ENCODE data around the gene CETP.
A peak's percentile ranks its signal among the peaks of the same experiment; 100 is the strongest.
"Not testable (repeated sequence)": the region's sequence is repeated elsewhere in the genome, so short reads cannot be mapped to it uniquely, and the experiment has no call there.

Gene CETP

GRCh38 chr16:56983211-56983751, 21.5 kb downstream of the CETP start:
- DNase-seq, result no peak

DNA sequence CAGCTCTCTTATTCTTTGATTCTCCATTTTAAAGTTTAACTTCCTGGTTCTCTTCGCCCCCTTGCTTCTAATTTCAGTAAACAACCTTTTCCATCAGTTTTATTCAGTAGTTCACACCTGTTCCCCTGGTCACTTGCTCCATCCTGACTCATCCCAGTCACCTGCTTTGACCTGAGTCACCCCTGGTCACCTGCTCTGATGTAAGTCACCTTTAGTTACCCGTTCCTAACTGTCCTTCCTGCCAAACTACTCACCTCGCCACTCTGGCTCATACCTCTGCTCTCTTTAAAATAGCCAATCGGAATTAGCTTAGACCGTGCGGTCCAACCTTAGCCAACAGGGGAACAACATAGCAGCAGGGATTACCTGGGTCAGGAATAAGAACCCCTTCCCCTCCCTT, 22.9 kb downstream of the CETP start:
- DNase-seq, result no peak

- peak; percentile 66 for DNase-seq
These were observed 23.7 kb downstream of the CETP start for GRCh38 chr16:56985288-56985961.

DNA sequence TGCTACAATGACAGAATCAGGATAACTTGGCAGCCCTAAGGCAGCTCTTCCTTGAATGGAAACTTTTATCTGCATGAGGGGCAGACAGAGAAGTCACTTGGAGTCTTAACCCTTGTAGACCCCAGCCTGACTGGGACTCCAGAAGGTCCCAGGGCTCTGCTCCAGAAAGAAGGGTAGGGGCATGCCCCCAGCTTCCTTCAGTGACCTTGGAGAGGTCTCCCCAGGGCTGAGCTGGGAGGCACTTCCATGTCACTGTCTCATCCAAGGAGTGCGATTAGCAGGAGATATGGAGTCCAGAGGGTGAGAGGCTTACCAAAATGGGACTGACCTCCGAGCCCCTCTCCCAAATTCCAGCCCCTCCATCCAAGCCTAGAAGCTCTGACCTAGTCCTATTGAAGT, 24.2 kb downstream of the CETP start:
- DNase-seq, result no peak

DNA sequence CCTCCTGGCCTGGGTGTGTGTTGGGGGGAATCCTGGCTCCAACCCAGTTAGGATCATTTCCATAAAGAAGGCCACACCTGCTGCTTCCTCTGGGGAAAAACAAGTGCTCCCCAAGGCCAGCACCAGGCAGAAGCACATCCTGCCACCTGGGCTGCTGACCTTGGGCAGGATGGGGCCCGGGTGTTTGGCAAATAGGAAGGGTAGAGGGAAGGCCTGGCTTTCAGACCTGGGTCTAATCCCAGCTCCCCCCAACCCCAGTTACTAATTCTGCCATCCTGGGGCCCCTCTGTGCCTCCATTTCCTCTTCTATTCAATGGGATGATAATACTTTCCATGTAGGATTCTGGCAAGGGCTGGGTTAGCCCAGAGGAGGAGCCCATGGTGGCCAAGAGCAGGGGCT, 24.6 kb downstream of the CETP start:
- no peak for DNase-seq

GRCh38 chr16:56986908-56987307, 25.2 kb downstream of the CETP start:
- not testable (repeated sequence) for DNase-seq

DNA sequence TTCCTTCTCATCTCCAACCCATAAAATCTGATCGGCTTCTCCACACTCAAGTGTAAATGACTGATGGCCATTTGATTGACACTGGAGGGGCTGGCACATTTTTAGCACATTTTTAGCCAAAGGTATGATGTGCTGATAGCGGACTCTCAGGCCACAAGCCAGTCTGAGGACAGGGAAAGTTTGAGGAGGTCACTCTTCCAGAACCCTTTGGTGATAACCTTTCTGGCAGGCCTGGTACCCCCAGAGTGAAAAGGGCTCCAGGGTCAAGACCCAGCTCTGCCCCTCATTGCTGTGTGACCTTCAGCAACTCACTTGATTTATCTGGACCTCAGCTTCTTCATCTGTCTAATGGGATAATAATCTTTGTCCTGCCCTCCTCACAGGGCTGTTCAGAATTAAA, 25.9 kb downstream of the CETP start:
- no peak for DNase-seq

DNA sequence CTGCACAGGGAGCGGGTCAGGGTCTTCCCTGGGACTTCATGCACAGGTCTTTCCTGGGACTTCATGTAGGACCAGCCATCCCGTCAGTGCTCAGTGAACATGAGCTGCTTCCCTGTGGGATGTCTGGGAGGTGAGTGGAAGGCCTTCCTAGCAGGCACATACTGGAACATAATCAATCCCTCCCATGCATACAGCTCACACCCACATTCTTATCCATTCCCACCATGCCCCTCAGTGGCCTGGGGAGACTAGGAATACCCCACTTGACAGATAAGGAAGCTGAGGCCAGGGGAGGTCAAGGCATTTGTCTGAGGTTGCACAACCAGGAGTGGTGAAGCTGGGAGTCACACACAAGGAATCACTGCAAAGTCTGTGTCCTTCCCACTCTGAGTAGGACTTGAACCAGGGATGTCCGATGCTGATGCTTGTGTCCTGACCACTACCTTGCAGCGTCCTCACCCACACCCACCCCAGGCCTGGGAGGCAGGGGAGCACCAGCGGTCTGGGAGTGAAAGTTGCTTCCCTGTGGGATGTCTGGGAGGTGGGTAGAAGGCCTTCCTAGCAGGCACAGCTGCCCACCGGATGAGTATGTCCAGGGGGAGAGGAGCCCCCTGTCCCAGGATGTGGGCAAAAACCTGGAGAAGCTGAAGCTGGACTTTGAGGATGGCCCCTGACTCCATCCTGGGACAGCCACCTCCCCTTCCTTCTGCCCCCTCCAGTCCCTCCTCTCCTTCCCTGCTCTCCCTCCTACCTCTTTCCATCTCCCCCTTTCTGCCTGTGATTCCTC, 26.6 kb downstream of the CETP start:
- DNase-seq, result no peak

GRCh38 chr16:56988948-56989945, 27.5 kb downstream of the CETP start, which contains the start of gene NLRC5:
TSS of gene NLRC5 (plus strand) at chr16:56989557. CDS start at chr16:57020713, 31,156 bp downstream.
- peak; percentile 76 to 89 for DNase-seq

DNA sequence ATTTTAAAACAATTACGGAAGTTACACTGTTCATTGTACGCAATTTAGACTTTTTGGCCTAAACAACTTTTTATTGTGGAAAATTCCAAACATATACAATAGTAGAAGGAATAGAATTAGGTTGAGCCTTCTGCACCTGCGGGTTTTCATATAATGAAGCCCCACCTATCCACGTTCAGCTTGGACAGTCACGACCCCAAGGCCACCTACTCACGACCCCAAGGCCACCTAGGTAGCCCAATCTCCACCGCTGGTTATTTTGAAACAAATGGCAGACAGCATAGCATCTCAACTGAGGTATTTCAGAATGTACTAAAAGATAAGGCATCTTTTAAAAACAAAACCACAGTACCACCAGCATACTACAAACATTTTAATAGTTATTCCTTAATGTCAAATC, 28.2 kb downstream of the CETP start:
- no peak for DNase-seq

DNA sequence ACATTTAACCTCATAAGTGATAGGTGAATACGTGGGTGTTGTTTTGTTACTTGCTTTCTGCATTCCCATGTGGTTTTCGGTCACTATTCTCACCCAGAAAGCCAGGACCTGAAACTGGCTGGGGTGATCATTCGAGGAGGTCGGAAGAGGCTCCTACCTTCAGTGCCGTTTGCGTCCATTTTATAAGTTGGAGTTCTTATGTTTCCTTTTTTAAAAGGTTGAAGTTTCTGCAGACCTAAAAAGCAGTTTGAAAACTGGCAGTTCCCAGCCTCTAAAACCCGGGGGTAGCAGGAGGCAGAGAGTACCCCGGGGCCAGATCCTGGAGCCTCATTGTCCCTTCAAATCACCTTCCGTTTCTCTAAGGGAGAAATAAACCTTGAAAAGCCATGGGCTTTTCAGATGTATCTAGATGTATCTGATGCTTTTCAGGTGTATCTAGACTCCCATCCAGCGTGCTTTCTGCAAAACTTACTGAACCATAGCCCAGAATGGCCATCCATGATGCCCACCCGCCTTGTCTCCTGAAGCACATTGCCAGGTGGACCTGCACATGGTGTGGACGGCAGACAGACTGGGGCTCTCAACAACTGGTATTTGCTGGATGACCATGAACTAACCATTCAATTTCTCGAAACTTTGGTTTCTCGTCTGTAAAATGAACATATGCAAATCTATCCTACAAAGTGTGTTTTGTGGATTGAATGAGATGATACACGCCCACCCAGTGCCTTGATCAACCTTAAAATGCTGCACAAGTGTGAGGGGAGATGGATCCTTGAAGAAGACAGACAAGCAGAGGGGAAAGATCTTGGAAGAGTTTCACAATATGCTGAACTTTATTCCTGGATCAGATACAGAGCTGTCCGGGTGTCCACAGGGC, 28.9 kb downstream of the CETP start:
- DNase-seq, result no peak

DNA sequence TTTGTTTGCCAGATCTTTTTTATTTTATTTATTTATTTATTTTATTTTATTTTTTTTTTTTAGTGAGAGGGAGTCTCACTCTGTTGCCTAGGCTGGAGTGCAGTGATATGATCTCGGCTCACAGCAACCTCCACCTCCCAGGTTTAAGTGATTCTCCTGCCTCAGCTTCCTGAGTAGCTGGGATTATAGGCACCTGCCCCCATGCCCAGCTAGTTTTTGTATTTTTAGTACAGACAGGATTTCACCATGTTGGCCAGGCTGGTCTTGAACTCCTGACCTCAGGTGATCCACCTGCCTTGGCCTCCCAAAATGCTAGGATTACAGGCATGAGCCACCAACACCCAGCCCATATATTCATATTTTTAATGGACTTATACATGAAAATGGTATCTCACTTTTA, 30.7 kb downstream of the CETP start:
- DNase-seq, result not testable (repeated sequence)

- peak; percentile 38 to 66 for DNase-seq
These were observed 31.5 kb downstream of the CETP start for GRCh38 chr16:56993204-56993603.

GRCh38 chr16:56994311-56994710, 32.6 kb downstream of the CETP start:
- no peak for DNase-seq

DNA sequence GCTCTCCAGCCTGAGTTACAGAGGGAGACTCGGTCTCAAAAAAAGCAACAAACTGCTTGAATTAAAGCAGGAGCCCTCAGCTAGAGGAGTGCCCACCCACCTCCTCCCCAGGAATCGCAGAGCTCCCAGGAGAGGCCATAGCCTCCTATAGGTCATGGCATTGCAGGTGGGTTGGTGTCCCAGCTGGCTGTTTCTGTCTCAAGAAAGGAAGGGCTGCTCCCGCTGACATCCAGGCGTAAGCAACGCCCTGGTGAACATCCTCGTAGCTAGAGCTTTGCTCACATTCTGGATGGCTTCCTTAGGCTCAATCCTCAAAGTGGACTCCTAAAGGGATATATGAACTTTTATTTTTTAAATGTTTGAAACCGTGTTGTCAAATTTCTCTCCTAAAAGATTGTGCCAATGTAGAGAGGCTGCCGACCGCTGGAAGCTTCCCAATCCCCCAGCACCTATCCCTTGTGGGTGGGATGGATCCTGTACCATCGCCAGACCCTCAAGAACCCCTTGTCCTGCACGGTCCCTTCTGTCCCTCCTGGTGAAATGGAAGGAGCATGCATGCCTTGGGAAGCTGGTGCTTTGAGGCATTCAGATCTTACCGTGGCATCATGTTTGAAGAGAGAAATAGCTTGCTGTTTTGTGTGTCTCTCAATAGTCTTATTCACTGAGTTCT, 33.5 kb downstream of the CETP start:
- DNase-seq, result no peak

GRCh38 chr16:56997264-56997663, 35.5 kb downstream of the CETP start:
- DNase-seq, result no peak

- no peak for DNase-seq
These were observed 36.2 kb downstream of the CETP start for GRCh38 chr16:56997931-56998330.

GRCh38 chr16:56998352-56998751, 36.6 kb downstream of the CETP start:
- no peak for DNase-seq

- no peak for DNase-seq
These were observed 37.1 kb downstream of the CETP start for GRCh38 chr16:56998861-56999260.

GRCh38 chr16:56999409-57000270, 37.9 kb downstream of the CETP start:
- DNase-seq, result peak; percentile 42 to 78
